Neural crest cell (in vitro differentiated cells): ENCODE results near the gene MAMSTR. TPM values are rescaled to one million over a fixed set of nuclear protein-coding genes. Genes with fewer than 3 reads are reported as not detected.

Experiments
- DNase-seq: peaks from one replicate; pipeline ENCODE4 v3.0.0; 2021; ENCODE audit warnings: low read depth, mixed read lengths, low spot score
- H3K27ac Mint-ChIP-seq: one replicate; pipeline ENCODE4 v1.8.0; 2021; ENCODE audit warnings: mild to moderate bottlenecking, mixed read lengths; ENCODE audit not compliant: unreplicated experiment
- H3K27me3 Mint-ChIP-seq: 2 replicates; pipeline ENCODE4 v1.8.0; 2021; ENCODE audit warnings: low read depth, mild to moderate bottlenecking, mixed read lengths
- H3K36me3 Mint-ChIP-seq: 2 replicates; pipeline ENCODE4 v1.8.0; 2021; ENCODE audit warnings: low read depth, mild to moderate bottlenecking, mixed read lengths
- H3K4me1 Mint-ChIP-seq: 2 replicates; pipeline ENCODE4 v1.8.0; 2021; ENCODE audit warnings: mixed read lengths
- H3K4me3 Mint-ChIP-seq: one replicate; pipeline ENCODE4 v1.8.0; 2021; ENCODE audit warnings: mild to moderate bottlenecking, mixed read lengths
- H3K9me3 Mint-ChIP-seq: 2 replicates; pipeline ENCODE4 v1.8.0; 2021; ENCODE audit warnings: mixed read lengths
- total RNA-seq: library from RNA; stranded (reverse); gene quantifications from 2 replicates; pipeline ENCODE4 v1.2.1, GENCODE V29; 2021
- TF ChIP-seq, protein P1 (sequence below): fragments of 200-600 bp; sonication (generic); conservative IDR thresholded peaks from 2 replicates; pipeline ENCODE4 v1.5.0; 2021; ENCODE audit warnings: antibody characterized with exemption, mild to moderate bottlenecking

MAMSTR gene
- total RNA-seq, 1 donor from 2014 or later = 2.4 TPM

- DNase-seq = no peak
- peaks cover 4% of the 10 kb centered on the region for H3K9me3 Mint-ChIP-seq
- H3K27me3 Mint-ChIP-seq = peaks cover 38% of the 10 kb centered on the region
- TF ChIP-seq, protein P1, sequence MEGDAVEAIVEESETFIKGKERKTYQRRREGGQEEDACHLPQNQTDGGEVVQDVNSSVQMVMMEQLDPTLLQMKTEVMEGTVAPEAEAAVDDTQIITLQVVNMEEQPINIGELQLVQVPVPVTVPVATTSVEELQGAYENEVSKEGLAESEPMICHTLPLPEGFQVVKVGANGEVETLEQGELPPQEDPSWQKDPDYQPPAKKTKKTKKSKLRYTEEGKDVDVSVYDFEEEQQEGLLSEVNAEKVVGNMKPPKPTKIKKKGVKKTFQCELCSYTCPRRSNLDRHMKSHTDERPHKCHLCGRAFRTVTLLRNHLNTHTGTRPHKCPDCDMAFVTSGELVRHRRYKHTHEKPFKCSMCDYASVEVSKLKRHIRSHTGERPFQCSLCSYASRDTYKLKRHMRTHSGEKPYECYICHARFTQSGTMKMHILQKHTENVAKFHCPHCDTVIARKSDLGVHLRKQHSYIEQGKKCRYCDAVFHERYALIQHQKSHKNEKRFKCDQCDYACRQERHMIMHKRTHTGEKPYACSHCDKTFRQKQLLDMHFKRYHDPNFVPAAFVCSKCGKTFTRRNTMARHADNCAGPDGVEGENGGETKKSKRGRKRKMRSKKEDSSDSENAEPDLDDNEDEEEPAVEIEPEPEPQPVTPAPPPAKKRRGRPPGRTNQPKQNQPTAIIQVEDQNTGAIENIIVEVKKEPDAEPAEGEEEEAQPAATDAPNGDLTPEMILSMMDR = no peak
- no peak overlapping the region for H3K27ac Mint-ChIP-seq
- H3K4me3 Mint-ChIP-seq = no peak overlapping the region
- peaks cover 16% of the 10 kb centered on the region for H3K4me1 Mint-ChIP-seq
- peaks cover 3% of the 10 kb centered on the region for H3K36me3 Mint-ChIP-seq
These were observed 18.0 kb upstream of the MAMSTR start for GRCh38 chr19:48737360-48737998.

DNA sequence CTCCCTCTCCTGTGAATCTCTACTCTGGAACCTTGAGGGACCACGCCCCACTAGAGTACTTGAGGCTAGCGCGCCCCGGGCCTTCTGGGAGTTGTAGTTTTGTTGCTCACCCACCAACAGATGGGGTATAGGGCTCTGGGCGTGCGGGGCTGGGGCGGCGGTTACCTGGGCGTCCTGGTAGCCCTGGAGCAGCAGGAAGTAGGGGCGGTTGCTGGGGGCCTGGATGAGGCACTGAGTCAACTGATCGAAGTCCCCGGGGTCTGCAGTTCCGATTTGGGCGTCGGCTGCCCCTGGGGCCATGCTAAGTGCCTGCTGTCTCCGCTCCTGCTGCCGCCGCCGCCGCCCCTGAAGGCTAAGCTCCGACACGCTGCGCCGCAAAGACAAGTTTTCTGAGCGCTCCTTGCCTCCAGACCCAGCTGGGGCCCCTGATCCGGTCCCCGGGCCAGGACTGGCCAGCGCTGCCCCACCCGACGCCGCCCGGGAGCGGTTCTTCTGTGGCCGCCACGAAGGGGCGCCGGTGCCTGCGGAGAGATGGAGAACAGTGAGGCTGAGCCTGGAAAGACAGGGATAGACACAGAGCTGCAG is 15.6 kb upstream of the MAMSTR start:
- DNase-seq = peak; percentile 45
- no peak overlapping the region for H3K27ac Mint-ChIP-seq
- H3K4me3 Mint-ChIP-seq = peak overlapping the region; percentile 72
- peaks cover 7% of the 10 kb centered on the region for H3K36me3 Mint-ChIP-seq
- peaks cover 16% of the 10 kb centered on the region for H3K4me1 Mint-ChIP-seq
- TF ChIP-seq, protein P1 = no peak
- H3K27me3 Mint-ChIP-seq = peaks cover 31% of the 10 kb centered on the region
- peaks cover 9% of the 10 kb centered on the region for H3K9me3 Mint-ChIP-seq

DNA sequence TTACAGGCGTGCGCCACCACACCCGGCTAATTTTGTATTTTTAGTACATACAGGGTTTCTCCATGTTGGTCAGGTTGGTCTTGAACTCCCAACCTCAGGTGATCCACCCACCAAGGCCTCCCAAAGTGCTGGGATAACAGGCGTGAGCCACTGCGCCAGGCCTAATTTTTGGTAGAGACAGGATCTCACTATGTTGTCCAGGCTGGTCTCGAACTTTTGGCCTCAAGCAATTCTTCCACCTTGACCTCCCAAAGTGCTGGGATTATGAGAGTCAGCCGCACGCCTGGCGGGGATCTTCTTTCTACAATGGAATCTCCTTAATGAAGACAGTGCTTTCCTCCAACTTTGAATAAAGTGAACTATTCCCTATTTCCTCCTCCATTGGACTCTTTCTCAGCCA is 15.1 kb upstream of the MAMSTR start:
- TF ChIP-seq, protein P1 = no peak
- H3K4me3 Mint-ChIP-seq = peak overlapping the region; percentile 72
- peaks cover 16% of the 10 kb centered on the region for H3K4me1 Mint-ChIP-seq
- peaks cover 7% of the 10 kb centered on the region for H3K36me3 Mint-ChIP-seq
- H3K9me3 Mint-ChIP-seq = peaks cover 9% of the 10 kb centered on the region
- no peak for DNase-seq
- H3K27ac Mint-ChIP-seq = no peak overlapping the region
- H3K27me3 Mint-ChIP-seq = peaks cover 26% of the 10 kb centered on the region

DNA sequence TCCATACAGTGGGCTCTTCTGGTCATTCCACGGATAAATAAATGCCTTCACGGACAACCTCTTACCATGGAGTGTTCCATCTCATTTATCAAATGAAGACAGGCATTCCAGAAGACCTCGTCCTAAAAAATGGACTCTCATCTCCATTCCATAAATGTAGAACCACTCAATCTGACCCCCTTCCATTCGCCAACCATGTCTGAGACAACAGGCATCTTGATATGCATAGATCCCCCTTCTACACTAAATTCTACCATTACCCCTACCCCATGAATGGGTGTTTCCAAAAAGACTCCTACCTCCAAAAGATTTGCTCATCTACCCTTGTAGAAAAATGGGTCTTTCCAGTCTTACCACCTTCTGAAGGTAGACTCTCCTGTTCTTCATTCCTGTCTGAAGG is 11.9 kb upstream of the MAMSTR start:
- Mint-ChIP-seq H3K27me3 (peaks cover 18% of the 10 kb centered on the region), H3K36me3 (peaks cover 10% of the 10 kb centered on the region), H3K27ac (no peak overlapping the region), H3K4me3 (no peak overlapping the region), H3K9me3 (peaks cover 11% of the 10 kb centered on the region), H3K4me1 (peaks cover 6% of the 10 kb centered on the region)
- TF ChIP-seq, protein P1 = no peak
- no peak for DNase-seq

DNA sequence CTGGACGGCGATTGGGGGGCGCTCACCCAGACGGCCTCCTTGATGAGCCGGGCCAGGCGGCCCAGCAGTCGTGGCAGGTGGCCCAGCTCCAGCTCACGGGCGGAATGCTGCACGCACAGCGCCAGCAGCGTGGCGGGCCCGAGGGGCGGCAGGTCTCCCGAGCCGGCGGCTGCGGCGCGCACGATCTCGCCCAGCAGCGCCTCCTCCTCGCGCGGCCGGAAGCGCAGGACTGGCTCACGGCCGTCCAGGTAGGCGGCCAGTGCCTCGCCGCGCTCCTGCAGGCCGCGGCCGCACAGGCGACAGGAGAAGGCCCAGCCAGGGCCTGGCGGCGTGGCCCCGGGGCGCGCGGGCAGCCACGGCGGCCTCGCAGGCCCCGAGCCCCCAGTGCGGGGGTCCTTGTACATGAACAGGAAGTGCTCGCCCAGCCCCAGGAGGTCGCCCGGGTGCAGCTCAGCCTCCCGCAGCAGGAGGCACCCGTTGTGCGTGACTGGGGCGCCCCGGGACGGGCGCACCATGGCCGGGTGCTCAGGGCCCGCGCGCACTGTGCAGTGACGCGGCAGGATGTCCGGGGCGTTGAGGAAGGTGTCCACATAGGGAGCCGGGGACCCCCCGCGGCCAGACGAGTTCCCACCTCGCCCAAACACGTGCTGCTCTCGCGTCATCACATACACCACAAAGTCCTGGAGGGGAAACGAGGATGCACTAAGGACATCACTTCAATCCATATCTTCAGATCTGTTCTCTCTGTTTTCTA is 9.6 kb upstream of the MAMSTR start:
- Mint-ChIP-seq H3K4me3 (no peak overlapping the region), H3K27ac (no peak overlapping the region), H3K36me3 (peaks cover 12% of the 10 kb centered on the region), H3K9me3 (peaks cover 16% of the 10 kb centered on the region), H3K4me1 (peaks cover 15% of the 10 kb centered on the region), H3K27me3 (peaks cover 11% of the 10 kb centered on the region)
- DNase-seq = no peak
- TF ChIP-seq, protein P1 = no peak
